ENCODE measurements around the gene CCDC40.

The CCDC40 gene

DNA sequence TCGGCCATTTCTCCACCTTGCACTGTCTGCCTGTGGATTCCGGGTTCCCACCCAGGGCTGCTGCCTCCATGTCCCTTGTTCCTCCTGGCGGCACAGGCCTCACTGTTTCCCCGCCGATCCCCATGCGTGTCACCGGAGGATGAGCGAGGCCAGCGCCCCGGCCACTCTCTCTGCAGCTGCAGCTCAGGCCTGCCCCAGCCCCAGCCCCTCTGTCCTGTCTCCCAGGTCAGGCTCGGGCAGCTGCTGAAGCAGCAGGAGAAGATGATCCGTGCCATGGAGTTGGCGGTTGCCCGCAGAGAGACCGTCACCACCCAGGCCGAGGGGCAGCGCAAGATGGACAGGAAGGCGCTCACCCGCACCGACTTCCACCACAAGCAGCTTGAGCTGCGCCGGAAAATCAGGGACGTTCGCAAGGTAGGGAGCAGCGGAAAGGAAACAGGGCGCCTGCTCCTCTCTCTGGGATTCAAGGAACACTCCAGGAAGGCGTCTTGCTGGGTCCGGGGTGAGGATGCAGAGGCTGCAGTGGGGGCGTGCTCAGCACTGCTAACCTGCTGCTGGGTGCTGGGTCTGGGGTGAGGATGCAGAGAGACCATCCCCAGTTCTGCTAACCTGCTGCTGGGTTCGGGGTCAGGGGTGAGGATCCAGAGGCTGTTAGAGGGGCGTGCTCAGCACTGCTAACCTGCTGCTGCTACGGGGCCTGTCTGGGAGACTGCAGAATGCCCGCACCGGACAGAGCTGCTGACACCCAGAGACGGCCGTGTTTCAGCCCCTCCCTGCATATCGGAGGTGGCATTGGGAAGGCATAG is 58.8 kb downstream of the CCDC40 start:
- TF ChIP-seq, protein P1, sequence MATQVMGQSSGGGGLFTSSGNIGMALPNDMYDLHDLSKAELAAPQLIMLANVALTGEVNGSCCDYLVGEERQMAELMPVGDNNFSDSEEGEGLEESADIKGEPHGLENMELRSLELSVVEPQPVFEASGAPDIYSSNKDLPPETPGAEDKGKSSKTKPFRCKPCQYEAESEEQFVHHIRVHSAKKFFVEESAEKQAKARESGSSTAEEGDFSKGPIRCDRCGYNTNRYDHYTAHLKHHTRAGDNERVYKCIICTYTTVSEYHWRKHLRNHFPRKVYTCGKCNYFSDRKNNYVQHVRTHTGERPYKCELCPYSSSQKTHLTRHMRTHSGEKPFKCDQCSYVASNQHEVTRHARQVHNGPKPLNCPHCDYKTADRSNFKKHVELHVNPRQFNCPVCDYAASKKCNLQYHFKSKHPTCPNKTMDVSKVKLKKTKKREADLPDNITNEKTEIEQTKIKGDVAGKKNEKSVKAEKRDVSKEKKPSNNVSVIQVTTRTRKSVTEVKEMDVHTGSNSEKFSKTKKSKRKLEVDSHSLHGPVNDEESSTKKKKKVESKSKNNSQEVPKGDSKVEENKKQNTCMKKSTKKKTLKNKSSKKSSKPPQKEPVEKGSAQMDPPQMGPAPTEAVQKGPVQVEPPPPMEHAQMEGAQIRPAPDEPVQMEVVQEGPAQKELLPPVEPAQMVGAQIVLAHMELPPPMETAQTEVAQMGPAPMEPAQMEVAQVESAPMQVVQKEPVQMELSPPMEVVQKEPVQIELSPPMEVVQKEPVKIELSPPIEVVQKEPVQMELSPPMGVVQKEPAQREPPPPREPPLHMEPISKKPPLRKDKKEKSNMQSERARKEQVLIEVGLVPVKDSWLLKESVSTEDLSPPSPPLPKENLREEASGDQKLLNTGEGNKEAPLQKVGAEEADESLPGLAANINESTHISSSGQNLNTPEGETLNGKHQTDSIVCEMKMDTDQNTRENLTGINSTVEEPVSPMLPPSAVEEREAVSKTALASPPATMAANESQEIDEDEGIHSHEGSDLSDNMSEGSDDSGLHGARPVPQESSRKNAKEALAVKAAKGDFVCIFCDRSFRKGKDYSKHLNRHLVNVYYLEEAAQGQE (IDR thresholded peaks at IDR 0.05; ENCODE audit: insufficient read depth in 1 of 2, low read depth in 2 of 2, low read length in 2 of 2) = no peak
- TF ChIP-seq SIN3A (IDR thresholded peaks at IDR 0.05; ENCODE audit: borderline replicate concordance, insufficient read depth, low read length) (no peak), POLR2AphosphoS5 (IDR thresholded peaks at IDR 0.05; ENCODE audit: low read depth, low read length) (no peak), TAF1 (IDR thresholded peaks at IDR 0.05; ENCODE audit: borderline replicate concordance, insufficient read depth, low read length) (no peak), FOXP2 (optimal IDR thresholded peaks at IDR 0.05; ENCODE audit: borderline replicate concordance, extremely low read depth, extremely low read length, insufficient read depth) (no peak)

DNA sequence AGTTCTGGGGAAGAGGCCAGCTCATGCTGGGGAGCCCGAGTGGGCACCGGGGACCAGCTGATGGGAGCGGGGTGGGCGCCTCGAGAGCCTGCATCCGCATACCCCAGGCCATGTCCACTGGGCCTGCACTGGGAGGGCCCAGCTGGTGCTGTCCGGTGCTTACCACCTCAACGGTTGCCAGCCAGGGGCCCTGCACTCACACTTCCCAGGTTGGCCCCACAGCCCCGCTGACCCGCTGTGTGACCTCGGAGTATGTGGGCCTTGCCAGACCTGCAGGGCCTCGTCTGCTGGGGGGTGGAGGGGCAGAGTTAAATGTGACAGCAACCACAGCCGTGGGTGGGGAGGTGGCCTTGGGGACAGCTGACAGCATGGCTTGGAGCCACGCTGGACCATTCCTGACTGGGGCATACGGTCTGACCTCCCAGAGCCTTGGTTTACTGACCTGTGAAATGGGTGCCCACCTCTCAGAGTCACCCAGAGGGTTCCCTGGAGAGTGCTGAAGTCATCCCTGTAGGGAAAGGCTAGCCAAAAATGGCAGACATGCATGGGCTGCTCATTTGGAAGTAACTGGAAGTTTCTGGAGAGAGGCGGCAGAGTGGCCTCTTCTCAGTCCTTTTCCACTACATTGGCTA is 59.5 kb downstream of the CCDC40 start:
- TF ChIP-seq, protein P1 (IDR thresholded peaks at IDR 0.05; ENCODE audit: insufficient read depth in 1 of 2, low read depth in 2 of 2, low read length in 2 of 2) = no peak
- TF ChIP-seq TAF1 (IDR thresholded peaks at IDR 0.05; ENCODE audit: borderline replicate concordance, insufficient read depth, low read length) = no peak
- no peak for TF ChIP-seq SIN3A (IDR thresholded peaks at IDR 0.05; ENCODE audit: borderline replicate concordance, insufficient read depth, low read length)
- no peak for TF ChIP-seq FOXP2 (optimal IDR thresholded peaks at IDR 0.05; ENCODE audit: borderline replicate concordance, extremely low read depth, extremely low read length, insufficient read depth)
- TF ChIP-seq POLR2AphosphoS5 (IDR thresholded peaks at IDR 0.05; ENCODE audit: low read depth, low read length) = no peak

DNA sequence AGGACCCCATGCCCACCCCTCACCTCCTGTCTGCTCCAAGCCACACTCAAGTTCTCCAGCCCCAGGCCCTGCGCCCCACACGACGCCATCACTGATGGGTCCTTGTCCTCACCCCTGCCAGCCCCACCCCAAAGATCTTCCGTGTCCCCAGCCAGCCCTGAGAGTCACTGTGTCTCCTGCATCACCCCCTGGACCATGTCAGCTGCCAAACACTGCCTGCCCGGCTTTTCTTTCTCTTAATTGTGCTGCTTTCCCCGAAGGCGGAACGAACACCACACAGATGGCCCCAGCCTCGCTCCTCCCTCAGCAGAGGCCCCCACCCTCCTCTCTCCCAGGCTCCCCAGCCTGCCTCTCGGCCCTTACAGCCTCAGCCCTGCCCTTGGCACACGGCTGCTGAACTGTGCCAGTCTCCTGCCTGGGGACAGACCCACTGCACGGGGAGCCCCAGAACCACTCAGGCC is 60.1 kb downstream of the CCDC40 start:
- TF ChIP-seq, protein P1 (IDR thresholded peaks at IDR 0.05; ENCODE audit: insufficient read depth in 1 of 2, low read depth in 2 of 2, low read length in 2 of 2) = no peak
- no peak for TF ChIP-seq FOXP2 (optimal IDR thresholded peaks at IDR 0.05; ENCODE audit: borderline replicate concordance, extremely low read depth, extremely low read length, insufficient read depth)
- TF ChIP-seq SIN3A (IDR thresholded peaks at IDR 0.05; ENCODE audit: borderline replicate concordance, insufficient read depth, low read length) = no peak
- TF ChIP-seq TAF1 (IDR thresholded peaks at IDR 0.05; ENCODE audit: borderline replicate concordance, insufficient read depth, low read length) = no peak
- no peak for TF ChIP-seq POLR2AphosphoS5 (IDR thresholded peaks at IDR 0.05; ENCODE audit: low read depth, low read length)

DNA sequence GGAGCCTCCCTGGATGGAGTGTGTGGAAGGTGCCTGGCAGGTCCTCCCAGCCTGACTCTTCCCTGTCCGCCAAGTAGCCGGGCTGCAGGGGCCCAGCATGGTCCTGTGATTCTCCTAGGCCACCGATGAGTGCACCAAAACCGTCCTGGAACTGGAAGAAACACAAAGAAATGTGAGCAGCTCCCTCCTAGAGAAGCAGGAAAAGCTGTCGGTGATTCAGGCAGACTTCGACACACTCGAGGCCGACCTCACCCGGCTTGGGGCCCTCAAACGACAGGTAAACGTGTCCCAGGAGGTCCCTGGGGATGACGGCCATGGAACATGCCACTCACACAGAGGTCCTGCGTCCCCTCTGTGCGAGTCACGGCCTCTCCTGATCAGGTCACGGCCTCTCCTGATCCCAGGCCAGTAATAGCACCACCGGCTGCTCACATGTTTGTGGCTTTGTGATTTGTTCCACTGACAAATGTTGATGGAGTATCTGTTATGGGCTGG is 60.7 kb downstream of the CCDC40 start:
- no peak for TF ChIP-seq SIN3A (IDR thresholded peaks at IDR 0.05; ENCODE audit: borderline replicate concordance, insufficient read depth, low read length)
- TF ChIP-seq TAF1 (IDR thresholded peaks at IDR 0.05; ENCODE audit: borderline replicate concordance, insufficient read depth, low read length) = no peak
- TF ChIP-seq, protein P1 (IDR thresholded peaks at IDR 0.05; ENCODE audit: insufficient read depth in 1 of 2, low read depth in 2 of 2, low read length in 2 of 2) = no peak
- no peak for TF ChIP-seq FOXP2 (optimal IDR thresholded peaks at IDR 0.05; ENCODE audit: borderline replicate concordance, extremely low read depth, extremely low read length, insufficient read depth)
- TF ChIP-seq POLR2AphosphoS5 (IDR thresholded peaks at IDR 0.05; ENCODE audit: low read depth, low read length) = no peak

Measured in PFSK-1 (cell line).